ENCODE results near the gene OPN1MW. TPM values are rescaled to one million over a fixed set of nuclear protein-coding genes. Genes with fewer than 3 reads are reported as not detected.
"Not testable (repeated sequence)": the region's sequence is repeated elsewhere in the genome, so short reads cannot be mapped to it uniquely, and the experiment has no call there.

The OPN1MW gene
- polyA plus RNA-seq: not detected

DNA sequence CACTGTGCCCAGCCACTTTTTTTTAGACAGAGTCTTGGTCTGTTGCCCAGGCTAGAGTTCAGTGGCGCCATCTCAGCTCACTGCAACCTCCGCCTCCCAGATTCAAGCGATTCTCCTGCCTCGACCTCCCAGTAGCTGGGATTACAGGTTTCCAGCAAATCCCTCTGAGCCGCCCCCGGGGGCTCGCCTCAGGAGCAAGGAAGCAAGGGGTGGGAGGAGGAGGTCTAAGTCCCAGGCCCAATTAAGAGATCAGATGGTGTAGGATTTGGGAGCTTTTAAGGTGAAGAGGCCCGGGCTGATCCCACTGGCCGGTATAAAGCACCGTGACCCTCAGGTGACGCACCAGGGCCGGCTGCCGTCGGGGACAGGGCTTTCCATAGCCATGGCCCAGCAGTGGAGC, at the start of gene OPN1MW:
OPN1MW (plus strand) TSS at position 301 of the 400 bp plus-strand sequence; CDS start at position 383, 82 bp downstream.
- H3K4me1 ChIP-seq (ENCODE audit: control insufficient read depth in 2 of 2, insufficient read depth in 2 of 2, low read length in 1 of 2); H3K27me3 ChIP-seq (ENCODE audit: control insufficient read depth in 1 of 2, insufficient read depth in 2 of 2, low read length in 2 of 2); H3K9me3 ChIP-seq (ENCODE audit: control insufficient read depth in 2 of 2, insufficient read depth in 1 of 2, low read depth in 1 of 2, low read length in 1 of 2); H3K36me3 ChIP-seq (ENCODE audit: control insufficient read depth in 2 of 2, insufficient read depth in 2 of 2, low read length in 1 of 2); H3K4me3 ChIP-seq (ENCODE audit: low read depth in 1 of 2, low read length in 2 of 2); H3K27ac ChIP-seq (ENCODE audit: low read depth in 2 of 2, low read length in 1 of 2): not testable (repeated sequence)
- WGBS, 2 donors: no CpG with 5 or more reads among the region's 14 CpGs

DNA sequence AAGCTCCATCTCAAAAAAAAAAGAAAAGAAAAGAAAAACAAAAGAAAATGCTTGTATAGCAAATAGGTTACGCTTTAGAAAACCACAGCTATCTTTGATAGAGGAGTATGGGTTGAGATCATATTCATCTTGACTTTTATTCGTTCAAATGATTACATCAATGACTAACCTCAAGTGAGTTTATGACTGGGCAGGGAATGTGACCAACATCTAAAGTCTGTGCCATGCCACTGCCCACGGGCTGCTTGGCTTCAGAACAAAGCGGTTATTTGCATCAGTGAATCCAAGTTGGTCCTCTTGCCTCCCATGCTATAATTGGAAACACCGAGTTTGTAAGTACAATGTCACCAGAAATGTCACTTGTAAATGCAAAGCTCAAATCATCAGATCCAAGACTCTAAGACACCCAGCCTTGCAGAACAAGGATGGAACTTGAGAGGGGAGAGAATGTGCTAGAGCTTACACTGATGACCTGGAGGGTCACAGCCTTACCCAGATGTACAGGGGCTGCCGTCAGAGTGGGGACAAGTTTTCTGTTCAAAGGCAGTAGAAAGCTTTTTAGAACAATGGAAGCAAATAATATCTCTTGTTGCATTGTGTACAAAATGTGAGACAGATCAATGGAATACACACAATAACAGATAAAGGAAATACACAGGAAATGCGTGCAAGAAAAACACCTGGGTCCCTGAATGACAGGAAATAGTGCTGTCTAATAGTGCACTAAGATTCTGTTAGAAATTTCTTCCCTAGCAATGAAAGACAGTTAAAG, 46.8 kb upstream of the OPN1MW start:
- Histone ChIP-seq H3K27me3 (ENCODE audit: control insufficient read depth in 1 of 2, insufficient read depth in 2 of 2, low read length in 2 of 2) (no peaks in the 10 kb centered on the region), H3K4me3 (ENCODE audit: low read depth in 1 of 2, low read length in 2 of 2) (no peak overlapping the region), H3K36me3 (ENCODE audit: control insufficient read depth in 2 of 2, insufficient read depth in 2 of 2, low read length in 1 of 2) (no peaks in the 10 kb centered on the region), H3K4me1 (ENCODE audit: control insufficient read depth in 2 of 2, insufficient read depth in 2 of 2, low read length in 1 of 2) (no peaks in the 10 kb centered on the region), H3K9me3 (ENCODE audit: control insufficient read depth in 2 of 2, insufficient read depth in 1 of 2, low read depth in 1 of 2, low read length in 1 of 2) (no peaks in the 10 kb centered on the region), H3K27ac (ENCODE audit: low read depth in 2 of 2, low read length in 1 of 2) (no peak overlapping the region)
- WGBS, 2 donors: 58 to 69% methylated on average over 7 of the region's 7 CpGs

DNA sequence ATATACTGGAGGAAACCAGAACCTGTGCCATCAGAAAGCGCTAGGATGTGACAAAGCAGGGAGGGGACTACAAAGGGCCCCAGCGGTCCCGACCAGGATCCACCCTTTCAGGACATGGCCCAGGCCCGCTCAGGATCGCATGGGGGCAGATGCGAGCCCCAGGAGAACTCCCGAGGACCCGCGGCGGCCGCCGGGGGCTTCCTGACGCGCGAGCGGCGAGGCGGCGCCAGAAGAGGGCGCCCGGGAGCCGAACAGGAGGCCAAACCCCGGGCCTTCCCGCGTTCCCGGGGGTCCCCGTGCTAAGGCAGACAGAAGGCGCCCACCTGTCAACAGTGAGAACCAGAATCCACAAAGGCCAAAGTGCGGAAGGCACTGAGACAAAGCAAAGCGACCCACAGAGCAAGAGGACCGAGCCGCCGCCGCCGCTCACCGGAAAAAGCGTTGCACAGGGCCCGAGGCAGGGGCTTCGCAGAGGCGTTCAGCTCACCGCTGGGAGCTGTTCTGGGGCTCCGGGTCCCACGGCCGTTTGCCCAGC, 45.7 kb upstream of the OPN1MW start:
- H3K4me1 ChIP-seq (ENCODE audit: control insufficient read depth in 2 of 2, insufficient read depth in 2 of 2, low read length in 1 of 2): no peaks in the 10 kb centered on the region
- H3K27ac ChIP-seq (ENCODE audit: low read depth in 2 of 2, low read length in 1 of 2): no peak overlapping the region
- H3K4me3 ChIP-seq (ENCODE audit: low read depth in 1 of 2, low read length in 2 of 2): peak overlapping the region in 1 of 2 donors; percentile 26
- H3K9me3 ChIP-seq (ENCODE audit: control insufficient read depth in 2 of 2, insufficient read depth in 1 of 2, low read depth in 1 of 2, low read length in 1 of 2): no peaks in the 10 kb centered on the region
- WGBS, 2 donors: 2 to 24% methylated on average over 43 to 44 of the region's 44 CpGs
- no peaks in the 10 kb centered on the region for H3K36me3 ChIP-seq (ENCODE audit: control insufficient read depth in 2 of 2, insufficient read depth in 2 of 2, low read length in 1 of 2)
- no peaks in the 10 kb centered on the region for H3K27me3 ChIP-seq (ENCODE audit: control insufficient read depth in 1 of 2, insufficient read depth in 2 of 2, low read length in 2 of 2)

DNA sequence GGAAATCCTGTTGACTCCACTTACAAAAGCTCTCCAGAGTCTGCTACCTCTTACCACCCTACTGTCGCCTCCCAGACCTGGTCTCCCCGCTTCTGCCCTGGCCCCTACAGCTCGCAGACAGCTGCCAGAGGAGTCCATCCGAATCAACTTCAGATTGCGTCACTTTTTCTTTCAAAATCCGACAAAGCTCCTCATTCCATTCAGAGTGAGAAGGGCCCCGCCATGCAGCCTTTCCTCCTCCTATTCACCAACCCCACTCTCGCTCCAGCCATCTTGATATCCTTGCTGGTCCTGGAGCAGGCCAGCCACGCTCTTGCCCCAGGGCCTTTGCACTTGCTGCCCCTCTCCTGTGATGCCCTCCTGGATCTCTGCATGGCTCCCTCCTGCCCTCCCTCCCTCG, 43.5 kb upstream of the OPN1MW start:
- Histone ChIP-seq H3K9me3 (ENCODE audit: control insufficient read depth in 2 of 2, insufficient read depth in 1 of 2, low read depth in 1 of 2, low read length in 1 of 2) (no peaks in the 10 kb centered on the region), H3K4me1 (ENCODE audit: control insufficient read depth in 2 of 2, insufficient read depth in 2 of 2, low read length in 1 of 2) (no peaks in the 10 kb centered on the region), H3K4me3 (ENCODE audit: low read depth in 1 of 2, low read length in 2 of 2) (no peak overlapping the region), H3K36me3 (ENCODE audit: control insufficient read depth in 2 of 2, insufficient read depth in 2 of 2, low read length in 1 of 2) (no peaks in the 10 kb centered on the region), H3K27ac (ENCODE audit: low read depth in 2 of 2, low read length in 1 of 2) (no peak overlapping the region), H3K27me3 (ENCODE audit: control insufficient read depth in 1 of 2, insufficient read depth in 2 of 2, low read length in 2 of 2) (no peaks in the 10 kb centered on the region)
- 86 to 88% methylated on average over 10 of the region's 10 CpGs for WGBS, 2 donors

DNA sequence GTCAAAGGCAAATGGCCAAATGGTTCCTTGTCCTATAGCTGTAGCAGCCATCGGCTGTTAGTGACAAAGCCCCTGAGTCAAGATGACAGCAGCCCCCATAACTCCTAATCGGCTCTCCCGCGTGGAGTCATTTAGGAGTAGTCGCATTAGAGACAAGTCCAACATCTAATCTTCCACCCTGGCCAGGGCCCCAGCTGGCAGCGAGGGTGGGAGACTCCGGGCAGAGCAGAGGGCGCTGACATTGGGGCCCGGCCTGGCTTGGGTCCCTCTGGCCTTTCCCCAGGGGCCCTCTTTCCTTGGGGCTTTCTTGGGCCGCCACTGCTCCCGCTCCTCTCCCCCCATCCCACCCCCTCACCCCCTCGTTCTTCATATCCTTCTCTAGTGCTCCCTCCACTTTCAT, 42.2 kb upstream of the OPN1MW start:
- Histone ChIP-seq H3K4me3 (ENCODE audit: low read depth in 1 of 2, low read length in 2 of 2) (no peak overlapping the region), H3K27me3 (ENCODE audit: control insufficient read depth in 1 of 2, insufficient read depth in 2 of 2, low read length in 2 of 2) (no peaks in the 10 kb centered on the region), H3K27ac (ENCODE audit: low read depth in 2 of 2, low read length in 1 of 2) (no peak overlapping the region), H3K9me3 (ENCODE audit: control insufficient read depth in 2 of 2, insufficient read depth in 1 of 2, low read depth in 1 of 2, low read length in 1 of 2) (no peaks in the 10 kb centered on the region), H3K4me1 (ENCODE audit: control insufficient read depth in 2 of 2, insufficient read depth in 2 of 2, low read length in 1 of 2) (no peaks in the 10 kb centered on the region), H3K36me3 (ENCODE audit: control insufficient read depth in 2 of 2, insufficient read depth in 2 of 2, low read length in 1 of 2) (no peaks in the 10 kb centered on the region)
- 90% methylated on average over 11 to 12 of the region's 12 CpGs for WGBS, 2 donors

DNA sequence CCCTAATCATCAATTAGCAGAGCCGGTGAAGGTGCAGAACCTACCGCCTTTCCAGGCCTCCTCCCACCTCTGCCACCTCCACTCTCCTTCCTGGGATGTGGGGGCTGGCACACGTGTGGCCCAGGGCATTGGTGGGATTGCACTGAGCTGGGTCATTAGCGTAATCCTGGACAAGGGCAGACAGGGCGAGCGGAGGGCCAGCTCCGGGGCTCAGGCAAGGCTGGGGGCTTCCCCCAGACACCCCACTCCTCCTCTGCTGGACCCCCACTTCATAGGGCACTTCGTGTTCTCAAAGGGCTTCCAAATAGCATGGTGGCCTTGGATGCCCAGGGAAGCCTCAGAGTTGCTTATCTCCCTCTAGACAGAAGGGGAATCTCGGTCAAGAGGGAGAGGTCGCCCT, 41.7 kb upstream of the OPN1MW start:
- no peak overlapping the region for H3K4me3 ChIP-seq (ENCODE audit: low read depth in 1 of 2, low read length in 2 of 2)
- H3K9me3 ChIP-seq (ENCODE audit: control insufficient read depth in 2 of 2, insufficient read depth in 1 of 2, low read depth in 1 of 2, low read length in 1 of 2): no peaks in the 10 kb centered on the region
- no peak overlapping the region for H3K27ac ChIP-seq (ENCODE audit: low read depth in 2 of 2, low read length in 1 of 2)
- WGBS, 2 donors: 76 to 86% methylated on average over 10 of the region's 10 CpGs
- no peaks in the 10 kb centered on the region for H3K36me3 ChIP-seq (ENCODE audit: control insufficient read depth in 2 of 2, insufficient read depth in 2 of 2, low read length in 1 of 2)
- no peaks in the 10 kb centered on the region for H3K4me1 ChIP-seq (ENCODE audit: control insufficient read depth in 2 of 2, insufficient read depth in 2 of 2, low read length in 1 of 2)
- H3K27me3 ChIP-seq (ENCODE audit: control insufficient read depth in 1 of 2, insufficient read depth in 2 of 2, low read length in 2 of 2): no peaks in the 10 kb centered on the region

DNA sequence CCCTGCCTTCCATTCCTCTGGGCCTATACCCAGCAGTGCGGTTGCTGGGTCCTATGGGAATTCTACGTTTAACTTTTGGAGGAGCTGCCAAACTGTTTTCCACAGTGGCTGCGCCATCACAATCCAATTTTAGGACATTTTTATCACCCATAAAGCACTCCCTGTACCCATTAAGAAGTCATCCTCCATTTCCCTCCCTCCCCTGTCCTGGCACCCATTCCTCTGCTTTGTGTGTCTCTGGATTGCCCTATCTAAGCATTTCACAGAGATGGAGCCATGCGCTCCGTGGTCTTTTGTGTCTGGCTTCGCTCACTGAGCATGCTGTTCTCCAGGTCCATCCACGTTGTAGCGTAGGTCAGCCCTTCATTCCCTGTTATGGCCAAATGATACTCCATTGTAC, 40.0 kb upstream of the OPN1MW start:
- Histone ChIP-seq H3K36me3 (ENCODE audit: control insufficient read depth in 2 of 2, insufficient read depth in 2 of 2, low read length in 1 of 2) (no peaks in the 10 kb centered on the region), H3K27me3 (ENCODE audit: control insufficient read depth in 1 of 2, insufficient read depth in 2 of 2, low read length in 2 of 2) (no peaks in the 10 kb centered on the region), H3K27ac (ENCODE audit: low read depth in 2 of 2, low read length in 1 of 2) (no peak overlapping the region), H3K9me3 (ENCODE audit: control insufficient read depth in 2 of 2, insufficient read depth in 1 of 2, low read depth in 1 of 2, low read length in 1 of 2) (no peaks in the 10 kb centered on the region), H3K4me1 (ENCODE audit: control insufficient read depth in 2 of 2, insufficient read depth in 2 of 2, low read length in 1 of 2) (no peaks in the 10 kb centered on the region), H3K4me3 (ENCODE audit: low read depth in 1 of 2, low read length in 2 of 2) (no peak overlapping the region)
- WGBS, 2 donors: 89 to 91% methylated on average over 8 of the region's 8 CpGs

DNA sequence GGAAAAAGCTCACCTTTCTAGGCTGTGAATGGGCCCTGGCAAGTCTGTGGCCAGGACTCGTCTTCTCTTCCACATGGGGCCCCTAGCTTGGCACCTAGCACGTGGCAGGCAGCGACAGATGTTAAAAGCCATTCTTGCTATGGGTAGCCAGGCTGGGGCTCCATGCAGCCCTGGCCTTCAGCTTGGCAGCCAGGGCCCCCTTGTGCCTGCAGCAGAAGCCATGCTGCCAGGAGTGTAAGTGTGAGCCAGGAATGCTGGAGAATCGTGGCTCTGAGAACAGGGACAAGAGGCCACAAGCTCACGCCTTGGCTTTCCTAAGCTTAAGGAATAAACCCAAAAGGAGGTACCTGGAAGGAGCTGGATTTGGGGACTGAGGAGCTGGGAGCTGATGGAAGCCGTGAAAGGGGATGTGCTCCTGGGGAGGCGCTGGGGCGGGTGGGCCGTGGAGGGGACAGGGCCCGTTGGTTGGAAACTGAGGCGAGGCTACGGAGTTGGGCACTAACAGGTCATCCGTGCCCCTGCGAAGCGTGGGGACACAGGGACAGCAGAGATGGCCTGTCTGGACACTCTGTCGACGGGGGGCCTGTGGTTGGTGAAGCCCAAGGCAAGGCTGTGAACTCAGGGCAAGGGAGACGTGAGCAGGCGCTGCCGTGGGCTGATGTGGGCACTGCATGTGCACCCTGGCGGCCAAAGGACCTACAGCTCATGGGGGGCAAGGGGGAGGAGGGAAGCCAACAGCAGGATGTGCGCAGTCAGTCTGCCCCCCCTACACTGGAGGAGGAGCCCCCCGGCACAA, 39.2 kb upstream of the OPN1MW start:
- no peaks in the 10 kb centered on the region for H3K9me3 ChIP-seq (ENCODE audit: control insufficient read depth in 2 of 2, insufficient read depth in 1 of 2, low read depth in 1 of 2, low read length in 1 of 2)
- H3K36me3 ChIP-seq (ENCODE audit: control insufficient read depth in 2 of 2, insufficient read depth in 2 of 2, low read length in 1 of 2): no peaks in the 10 kb centered on the region
- no peak overlapping the region for H3K27ac ChIP-seq (ENCODE audit: low read depth in 2 of 2, low read length in 1 of 2)
- H3K4me1 ChIP-seq (ENCODE audit: control insufficient read depth in 2 of 2, insufficient read depth in 2 of 2, low read length in 1 of 2): no peaks in the 10 kb centered on the region
- no peak overlapping the region for H3K4me3 ChIP-seq (ENCODE audit: low read depth in 1 of 2, low read length in 2 of 2)
- H3K27me3 ChIP-seq (ENCODE audit: control insufficient read depth in 1 of 2, insufficient read depth in 2 of 2, low read length in 2 of 2): no peaks in the 10 kb centered on the region
- WGBS, 2 donors: 91 to 93% methylated on average over 23 of the region's 23 CpGs

DNA sequence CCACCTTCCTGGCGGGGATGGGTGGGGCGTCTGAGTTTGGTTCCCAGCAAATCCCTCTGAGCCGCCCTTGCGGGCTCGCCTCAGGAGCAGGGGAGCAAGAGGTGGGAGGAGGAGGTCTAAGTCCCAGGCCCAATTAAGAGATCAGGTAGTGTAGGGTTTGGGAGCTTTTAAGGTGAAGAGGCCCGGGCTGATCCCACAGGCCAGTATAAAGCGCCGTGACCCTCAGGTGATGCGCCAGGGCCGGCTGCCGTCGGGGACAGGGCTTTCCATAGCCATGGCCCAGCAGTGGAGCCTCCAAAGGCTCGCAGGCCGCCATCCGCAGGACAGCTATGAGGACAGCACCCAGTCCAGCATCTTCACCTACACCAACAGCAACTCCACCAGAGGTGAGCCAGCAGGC, 38.4 kb upstream of the OPN1MW start, which contains the start of gene OPN1LW:
OPN1LW (plus strand) TSS at position 234 of the 400 bp plus-strand sequence; CDS start at position 275, 41 bp downstream.
- not testable (repeated sequence) for H3K9me3 ChIP-seq (ENCODE audit: control insufficient read depth in 2 of 2, insufficient read depth in 1 of 2, low read depth in 1 of 2, low read length in 1 of 2); H3K4me3 ChIP-seq (ENCODE audit: low read depth in 1 of 2, low read length in 2 of 2); H3K4me1 ChIP-seq (ENCODE audit: control insufficient read depth in 2 of 2, insufficient read depth in 2 of 2, low read length in 1 of 2); H3K27me3 ChIP-seq (ENCODE audit: control insufficient read depth in 1 of 2, insufficient read depth in 2 of 2, low read length in 2 of 2); H3K27ac ChIP-seq (ENCODE audit: low read depth in 2 of 2, low read length in 1 of 2); H3K36me3 ChIP-seq (ENCODE audit: control insufficient read depth in 2 of 2, insufficient read depth in 2 of 2, low read length in 1 of 2)
- 93 to 95% methylated on average over 12 of the region's 15 CpGs for WGBS, 2 donors
